ENCODE measurements around the gene SMIM5. TPM values are rescaled to one million over a fixed set of nuclear protein-coding genes. Genes with fewer than 3 reads are reported as not detected.

The SMIM5 gene
- total RNA-seq, 4 donors from 2014 or later, result 7.1 to 11.9 (median 9.5) TPM

DNA sequence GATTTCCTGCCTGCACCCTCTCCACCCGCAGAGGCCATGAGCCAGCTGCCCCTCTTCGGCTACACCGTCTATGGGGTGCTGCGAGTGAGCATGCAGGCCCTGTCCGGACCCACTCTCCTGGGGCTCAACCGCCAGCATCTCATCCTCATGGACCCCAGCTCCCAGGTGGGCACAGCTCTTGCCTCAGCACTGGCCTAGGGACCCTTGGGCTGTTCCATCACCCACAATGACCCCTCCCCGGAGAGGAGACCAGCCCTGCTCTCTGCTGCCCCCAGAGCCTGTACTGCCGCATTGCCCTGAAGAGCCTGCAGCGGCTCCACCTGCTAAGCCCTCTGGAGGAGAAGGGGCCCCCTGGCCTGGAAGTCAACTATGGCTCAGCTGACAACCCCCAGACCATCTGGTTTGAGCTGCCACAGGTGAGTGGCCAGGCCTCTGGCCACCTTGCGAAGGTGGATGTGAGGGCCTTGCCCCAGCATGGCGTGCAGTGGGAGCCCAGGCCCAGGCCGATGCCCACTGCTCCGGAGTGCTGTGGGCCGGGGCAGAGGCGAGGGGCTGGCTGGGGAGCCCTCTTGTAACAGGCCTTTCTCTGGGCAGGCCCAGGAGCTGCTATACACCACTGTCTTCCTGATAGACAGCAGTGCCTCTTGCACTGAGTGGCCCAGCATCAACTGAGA, 7.3 kb upstream of the SMIM5 start:
- H3K4me3 ChIP-seq (ENCODE audit: low read depth, poor library complexity, severe bottlenecking), result no peak overlapping the region
- no peak for TF ChIP-seq POLR2A (IDR thresholded peaks at IDR 0.05)
- TF ChIP-seq, protein P1, sequence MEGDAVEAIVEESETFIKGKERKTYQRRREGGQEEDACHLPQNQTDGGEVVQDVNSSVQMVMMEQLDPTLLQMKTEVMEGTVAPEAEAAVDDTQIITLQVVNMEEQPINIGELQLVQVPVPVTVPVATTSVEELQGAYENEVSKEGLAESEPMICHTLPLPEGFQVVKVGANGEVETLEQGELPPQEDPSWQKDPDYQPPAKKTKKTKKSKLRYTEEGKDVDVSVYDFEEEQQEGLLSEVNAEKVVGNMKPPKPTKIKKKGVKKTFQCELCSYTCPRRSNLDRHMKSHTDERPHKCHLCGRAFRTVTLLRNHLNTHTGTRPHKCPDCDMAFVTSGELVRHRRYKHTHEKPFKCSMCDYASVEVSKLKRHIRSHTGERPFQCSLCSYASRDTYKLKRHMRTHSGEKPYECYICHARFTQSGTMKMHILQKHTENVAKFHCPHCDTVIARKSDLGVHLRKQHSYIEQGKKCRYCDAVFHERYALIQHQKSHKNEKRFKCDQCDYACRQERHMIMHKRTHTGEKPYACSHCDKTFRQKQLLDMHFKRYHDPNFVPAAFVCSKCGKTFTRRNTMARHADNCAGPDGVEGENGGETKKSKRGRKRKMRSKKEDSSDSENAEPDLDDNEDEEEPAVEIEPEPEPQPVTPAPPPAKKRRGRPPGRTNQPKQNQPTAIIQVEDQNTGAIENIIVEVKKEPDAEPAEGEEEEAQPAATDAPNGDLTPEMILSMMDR (IDR thresholded peaks at IDR 0.05), result no peak
- DNase-seq (ENCODE audit: low spot score in 2 of 2), result no peak
- WGBS, 2 donors, result 72 to 88% methylated on average over 6 to 12 of the region's 15 CpGs
- intact Hi-C loops (cut with DNase I; ENCODE audit: low total_unique reads), result no loop called here

DNA sequence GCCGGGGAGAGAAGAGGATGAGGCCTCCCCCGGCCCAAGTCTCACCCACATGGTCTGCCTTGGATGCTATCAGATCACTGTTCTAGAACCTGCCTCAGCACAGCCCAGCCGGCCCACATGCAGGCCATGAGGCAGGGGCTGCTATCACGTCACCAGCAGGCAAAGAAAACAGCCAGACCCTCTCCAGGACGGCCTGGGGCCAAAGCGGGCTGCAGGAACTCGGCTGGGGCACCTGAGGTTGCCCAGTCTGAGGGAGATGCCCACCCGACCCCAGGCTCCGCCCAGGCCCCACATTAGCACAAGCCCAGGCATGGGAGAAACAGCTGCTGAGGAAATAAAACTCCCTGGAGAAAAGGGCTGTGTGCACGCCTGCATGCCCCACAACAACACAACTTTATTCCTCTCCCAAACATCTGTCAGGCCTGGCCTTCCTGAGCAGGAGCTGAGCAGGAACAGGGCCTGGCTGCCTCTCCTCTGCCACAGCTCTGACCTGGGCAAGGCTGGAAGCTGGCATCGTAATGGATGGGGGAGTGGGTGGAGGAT, 6.7 kb upstream of the SMIM5 start:
- intact Hi-C loops (cut with DNase I; ENCODE audit: low total_unique reads), result no loop called here
- TF ChIP-seq, protein P1 (IDR thresholded peaks at IDR 0.05), result no peak
- TF ChIP-seq POLR2A (IDR thresholded peaks at IDR 0.05), result no peak
- DNase-seq (ENCODE audit: low spot score in 2 of 2), result no peak
- 79 to 80% methylated on average over 5 to 10 of the region's 11 CpGs for WGBS, 2 donors
- no peak overlapping the region for H3K4me3 ChIP-seq (ENCODE audit: low read depth, poor library complexity, severe bottlenecking)

DNA sequence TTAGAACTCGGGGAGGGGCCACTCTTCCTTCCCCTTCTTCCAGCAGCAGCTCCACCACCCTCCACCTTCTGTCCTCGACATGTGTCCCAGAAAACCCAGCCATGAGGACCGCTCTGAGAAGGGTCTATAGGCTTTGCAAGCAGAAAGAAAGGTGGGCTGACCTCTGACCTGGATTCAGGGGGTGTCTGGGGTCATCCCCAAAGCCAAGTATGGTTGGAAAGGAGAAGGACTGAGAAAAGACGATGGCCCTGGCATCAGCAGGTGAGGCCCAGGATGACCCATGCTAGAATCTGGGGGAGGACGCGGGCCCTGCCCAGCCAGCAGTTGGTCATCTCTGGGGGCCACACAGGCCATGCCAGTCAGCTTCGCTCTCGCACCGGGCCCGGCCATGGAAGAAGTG, 6.1 kb upstream of the SMIM5 start:
- DNase-seq (ENCODE audit: low spot score in 2 of 2), result no peak
- TF ChIP-seq, protein P1 (IDR thresholded peaks at IDR 0.05), result no peak
- no peak for TF ChIP-seq POLR2A (IDR thresholded peaks at IDR 0.05)
- no peak overlapping the region for H3K4me3 ChIP-seq (ENCODE audit: low read depth, poor library complexity, severe bottlenecking)
- 92 to 93% methylated on average over 6 to 10 of the region's 10 CpGs for WGBS, 2 donors
- intact Hi-C loops (cut with DNase I; ENCODE audit: low total_unique reads), result no loop called here

DNA sequence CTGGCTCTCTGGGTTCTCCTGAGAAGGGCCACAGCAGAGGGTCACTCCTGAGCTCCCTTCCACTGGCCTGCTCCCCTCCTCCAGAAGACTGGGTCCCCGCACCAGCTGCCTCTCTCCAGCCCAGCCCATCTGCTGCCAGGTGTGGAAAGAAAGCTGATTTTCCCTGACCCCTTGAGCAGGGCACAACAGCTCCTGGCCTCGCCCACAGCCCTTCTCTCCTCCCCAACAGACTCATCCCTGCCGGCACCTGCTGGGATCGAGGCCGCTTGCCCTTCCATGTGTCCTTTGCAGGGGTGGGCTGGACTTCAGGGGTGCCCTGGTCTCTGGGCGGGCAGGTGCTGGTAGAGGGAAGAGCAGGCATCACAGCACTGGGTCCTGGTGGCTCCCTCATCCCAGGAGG, 4.8 kb upstream of the SMIM5 start:
- WGBS, 2 donors, result 86 to 90% methylated on average over 5 to 6 of the region's 6 CpGs
- DNase-seq (ENCODE audit: low spot score in 2 of 2), result no peak
- no peak overlapping the region for H3K4me3 ChIP-seq (ENCODE audit: low read depth, poor library complexity, severe bottlenecking)
- intact Hi-C loops (cut with DNase I; ENCODE audit: low total_unique reads), result no loop called here
- TF ChIP-seq, protein P1 (IDR thresholded peaks at IDR 0.05), result no peak
- no peak for TF ChIP-seq POLR2A (IDR thresholded peaks at IDR 0.05)

DNA sequence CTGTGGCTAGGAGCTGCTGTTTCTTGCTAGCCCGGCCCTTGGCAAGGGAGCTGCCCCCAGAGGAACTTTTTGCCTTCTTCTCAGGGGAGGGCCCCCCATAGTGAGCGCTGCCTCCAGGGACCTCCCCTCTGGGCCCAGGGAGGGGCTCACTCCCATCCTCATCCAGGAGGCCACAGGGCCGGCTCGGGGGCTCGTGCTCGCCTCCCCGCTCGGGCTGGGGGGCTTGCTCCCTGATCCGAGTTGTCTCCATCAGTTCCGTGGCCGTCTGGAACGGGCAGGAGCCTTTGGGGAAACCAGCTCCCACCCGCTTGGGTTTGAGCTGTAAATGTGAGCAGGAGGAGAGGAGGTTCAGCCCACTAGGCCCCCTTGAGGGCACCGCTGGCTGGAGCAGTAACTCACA, 4.1 kb upstream of the SMIM5 start:
- no peak overlapping the region for H3K4me3 ChIP-seq (ENCODE audit: low read depth, poor library complexity, severe bottlenecking)
- TF ChIP-seq, protein P1 (IDR thresholded peaks at IDR 0.05), result no peak
- TF ChIP-seq POLR2A (IDR thresholded peaks at IDR 0.05), result no peak
- intact Hi-C loops (cut with DNase I; ENCODE audit: low total_unique reads), result no loop called here
- DNase-seq (ENCODE audit: low spot score in 2 of 2), result no peak
- WGBS, 2 donors, result 76 to 77% methylated on average over 6 to 14 of the region's 14 CpGs
